ENCODE results near the gene ITGB1BP2.
"Not testable (repeated sequence)": the region's sequence is repeated elsewhere in the genome, so short reads cannot be mapped to it uniquely, and the experiment has no call there.

ITGB1BP2 gene

DNA sequence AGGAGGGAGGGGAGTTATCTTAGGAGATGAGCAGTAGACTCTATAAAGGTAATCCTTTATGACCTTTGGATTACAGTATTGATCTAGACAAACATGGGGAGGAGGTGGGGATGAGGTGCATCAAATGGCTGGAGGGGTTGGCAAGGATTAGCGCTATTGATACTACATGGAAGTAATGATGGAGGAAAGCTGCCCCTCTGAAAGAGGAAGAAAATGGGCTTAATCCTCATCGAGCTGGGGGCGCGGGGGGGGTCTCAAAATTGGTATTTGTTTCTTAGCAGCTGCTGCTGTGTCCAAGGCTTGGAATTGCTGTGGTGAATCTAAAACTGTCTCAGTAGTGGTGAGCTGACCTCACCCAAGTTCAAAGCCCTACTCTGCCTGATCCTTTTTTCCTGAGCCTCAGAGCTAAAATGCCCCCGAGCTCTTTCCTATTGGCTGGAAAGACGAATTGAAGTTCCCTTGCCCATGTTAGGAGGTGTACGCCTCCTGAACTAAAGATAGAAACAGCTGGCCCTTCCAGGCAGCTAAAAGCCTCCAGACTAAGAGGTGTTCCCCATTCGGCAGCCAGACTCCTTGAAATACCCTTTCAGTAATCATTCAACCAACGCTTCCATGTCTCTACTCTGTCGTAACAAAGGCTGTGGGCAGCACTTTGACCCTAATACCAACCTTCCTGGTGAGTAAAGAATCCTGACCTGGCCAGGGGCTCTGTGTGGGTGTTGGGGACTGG, at the start of gene ITGB1BP2:
Gene ITGB1BP2 (plus strand): TSS at position 556 of the 730 bp plus-strand sequence. CDS start 57 bp downstream, at position 613.
- in situ Hi-C loops (cut with MboI; ENCODE audit: low sequenced_read_pairs) = no loop called here

GRCh38 chrX:71252221-71252620, 49.3 kb upstream of the ITGB1BP2 start:
- in situ Hi-C loops (cut with MboI; ENCODE audit: low sequenced_read_pairs) = no loop called here

- in situ Hi-C loops (cut with MboI; ENCODE audit: low sequenced_read_pairs) = no loop called here
Observed at GRCh38 chrX:71253253-71254091, 48.1 kb upstream of the ITGB1BP2 start.

GRCh38 chrX:71254092-71254963, 47.2 kb upstream of the ITGB1BP2 start, which contains the start of gene ZMYM3:
ZMYM3 (minus strand) TSS chrX:71254140; CDS start chrX:71253255, 885 bp downstream.
- in situ Hi-C loops (cut with MboI; ENCODE audit: low sequenced_read_pairs) = no loop called here

DNA sequence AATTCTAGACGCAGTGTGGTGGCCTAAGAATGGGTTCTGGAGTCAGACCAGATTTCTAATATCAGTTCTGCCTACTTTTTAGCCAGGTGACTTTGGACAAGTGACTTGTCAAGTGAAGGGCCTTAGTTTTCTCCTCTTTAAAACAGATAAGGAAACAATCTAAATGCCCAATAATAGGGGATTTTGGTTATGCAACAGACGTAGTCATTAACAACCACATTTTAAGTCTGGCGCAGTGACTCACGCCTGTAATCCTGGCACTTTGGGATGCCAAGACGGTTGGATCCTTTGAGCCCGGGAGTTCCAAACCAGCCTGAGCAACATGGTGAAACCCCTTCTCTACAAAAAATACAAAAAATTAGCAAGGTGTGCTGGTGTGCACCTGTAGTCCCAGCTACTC, 45.5 kb upstream of the ITGB1BP2 start:
- in situ Hi-C loops (cut with MboI; ENCODE audit: low sequenced_read_pairs) = no loop called here

DNA sequence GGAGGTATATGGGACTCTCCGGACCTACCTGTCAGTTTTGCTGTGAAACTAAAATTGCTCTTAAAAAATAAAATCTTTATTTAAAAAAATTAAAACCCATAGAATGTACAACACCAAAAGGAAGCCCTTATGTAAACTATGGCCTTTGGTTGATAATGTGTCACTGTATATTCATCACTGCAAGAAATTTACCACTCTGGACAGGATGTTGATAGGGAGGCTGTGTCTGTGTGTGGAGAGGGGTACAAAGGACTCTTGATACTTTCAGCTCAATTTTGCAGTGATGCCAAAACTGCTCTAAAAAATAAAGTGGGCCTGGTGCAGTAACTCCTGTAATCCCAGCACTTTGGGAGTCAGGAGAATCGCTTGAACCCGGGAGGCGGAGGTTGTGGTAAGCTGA, 44.7 kb upstream of the ITGB1BP2 start:
- in situ Hi-C loops (cut with MboI; ENCODE audit: low sequenced_read_pairs) = no loop called here

DNA sequence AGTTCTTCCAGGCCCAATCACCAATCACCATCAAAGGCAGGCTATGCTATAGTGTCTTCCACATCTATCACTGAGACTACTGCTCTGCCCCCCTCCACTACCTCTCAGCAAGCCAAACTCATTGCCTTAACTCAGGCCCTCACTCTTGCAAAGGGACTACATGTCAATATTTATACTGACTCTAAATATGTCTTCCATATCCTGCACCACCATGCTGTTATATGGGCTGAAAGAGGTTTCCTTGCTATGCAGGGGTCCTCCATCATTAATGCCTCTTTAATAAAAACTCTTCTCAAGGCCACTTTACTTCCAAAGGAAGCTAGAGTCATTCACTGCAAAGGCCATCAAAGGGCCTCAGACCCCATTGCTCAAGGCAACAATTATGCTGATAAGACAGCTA, 32.9 kb upstream of the ITGB1BP2 start:
- in situ Hi-C loops (cut with MboI; ENCODE audit: low sequenced_read_pairs) = not testable (repeated sequence)

DNA sequence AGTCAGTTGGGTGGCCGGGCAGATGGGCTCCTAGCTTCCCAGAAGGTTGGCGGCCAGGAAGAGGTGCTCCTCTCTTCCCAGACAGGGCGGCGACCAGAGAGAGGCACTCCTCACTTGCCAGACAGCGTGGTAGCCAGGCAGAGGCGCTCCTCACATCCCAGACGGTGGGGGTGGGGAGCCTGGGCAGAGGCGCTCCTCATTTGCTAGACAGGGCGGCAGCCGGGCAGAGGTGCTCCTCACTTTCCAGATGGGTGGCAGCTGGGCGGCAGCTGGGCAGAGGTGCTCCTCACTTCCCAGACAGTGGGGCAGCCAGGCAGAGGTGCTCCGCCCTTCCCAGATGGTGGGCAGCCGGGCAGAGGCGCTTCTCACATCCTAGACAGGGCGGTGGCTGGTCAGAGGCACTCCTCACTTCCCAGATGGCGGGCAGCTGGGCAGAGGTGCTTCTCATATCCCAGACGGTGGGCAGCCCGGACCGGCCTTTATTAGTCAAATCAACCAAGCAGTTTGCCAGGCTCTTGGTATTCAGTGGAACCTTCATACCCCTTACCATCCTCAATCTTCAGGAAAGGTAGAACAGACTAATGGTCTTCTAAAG, 31.7 kb upstream of the ITGB1BP2 start:
- in situ Hi-C loops (cut with MboI; ENCODE audit: low sequenced_read_pairs) = no loop called here

DNA sequence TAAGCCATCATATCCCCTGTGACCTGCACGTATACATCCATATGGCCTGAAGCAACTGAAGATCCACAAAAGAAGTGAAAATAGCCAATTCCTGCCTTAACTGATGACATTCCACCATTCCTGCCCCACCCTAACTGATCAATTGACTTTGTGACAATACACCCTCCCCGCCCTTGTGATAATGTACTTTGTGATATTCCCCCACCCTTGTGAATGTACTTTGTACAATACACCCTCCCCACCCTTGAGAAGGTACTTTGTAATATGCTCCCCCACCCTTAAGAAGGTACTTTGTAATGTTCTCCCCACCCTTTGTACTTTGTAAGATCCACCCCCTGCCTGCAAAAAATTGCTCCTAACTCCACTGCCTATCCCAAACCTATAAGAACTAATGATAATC, 29.2 kb upstream of the ITGB1BP2 start:
- in situ Hi-C loops (cut with MboI; ENCODE audit: low sequenced_read_pairs) = not testable (repeated sequence)

- in situ Hi-C loops (cut with MboI; ENCODE audit: low sequenced_read_pairs) = not testable (repeated sequence)
Observed at GRCh38 chrX:71281300-71281699, 20.2 kb upstream of the ITGB1BP2 start.

DNA sequence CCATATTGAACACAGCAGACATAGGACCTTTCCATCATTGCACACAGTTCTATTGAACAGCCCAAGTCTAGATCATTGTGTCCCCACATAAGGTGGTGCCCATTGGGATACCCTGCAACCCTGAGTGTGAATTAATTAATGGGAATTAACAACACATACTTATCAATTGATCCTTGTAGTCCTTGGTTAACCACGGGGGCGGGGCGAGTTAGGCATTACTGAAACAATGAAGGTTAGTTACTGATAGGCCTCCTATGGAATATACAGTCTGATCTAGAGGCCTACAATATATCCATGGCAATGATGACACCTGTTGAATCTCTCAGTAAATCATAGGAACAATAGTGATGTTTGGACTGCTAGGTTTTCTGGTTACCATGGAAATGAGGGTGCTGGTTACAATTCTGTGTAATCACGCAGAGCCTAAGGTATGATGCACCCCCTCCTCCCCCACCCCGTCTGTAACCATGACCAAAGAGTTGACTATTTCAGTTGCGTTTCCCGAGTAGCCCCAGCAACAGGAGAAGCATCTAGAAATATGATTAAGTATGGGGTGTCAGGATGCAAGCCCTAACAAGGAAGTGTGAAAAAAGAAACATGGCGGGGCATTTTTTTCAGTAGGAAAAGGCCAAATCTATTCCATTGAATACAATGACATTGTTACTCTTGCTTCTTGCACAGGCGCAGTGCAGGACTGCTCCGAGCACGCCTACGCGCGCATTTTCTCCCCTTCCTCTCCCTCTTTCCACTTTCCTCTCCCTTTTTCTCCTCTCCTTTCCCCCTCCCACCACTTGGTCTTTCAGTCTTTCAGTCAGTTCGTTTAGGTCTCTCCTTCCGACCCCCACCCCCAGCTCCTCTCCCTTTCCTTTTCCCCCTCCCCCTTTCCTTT, 18.8 kb upstream of the ITGB1BP2 start:
- in situ Hi-C loops (cut with MboI; ENCODE audit: low sequenced_read_pairs) = no loop called here

GRCh38 chrX:71283403-71284143, 18.0 kb upstream of the ITGB1BP2 start, which contains the start of gene NONO:
NONO (plus strand) TSS chrX:71283635; CDS start chrX:71290638, 7,003 bp downstream.
- in situ Hi-C loops (cut with MboI; ENCODE audit: low sequenced_read_pairs) = no loop called here

DNA sequence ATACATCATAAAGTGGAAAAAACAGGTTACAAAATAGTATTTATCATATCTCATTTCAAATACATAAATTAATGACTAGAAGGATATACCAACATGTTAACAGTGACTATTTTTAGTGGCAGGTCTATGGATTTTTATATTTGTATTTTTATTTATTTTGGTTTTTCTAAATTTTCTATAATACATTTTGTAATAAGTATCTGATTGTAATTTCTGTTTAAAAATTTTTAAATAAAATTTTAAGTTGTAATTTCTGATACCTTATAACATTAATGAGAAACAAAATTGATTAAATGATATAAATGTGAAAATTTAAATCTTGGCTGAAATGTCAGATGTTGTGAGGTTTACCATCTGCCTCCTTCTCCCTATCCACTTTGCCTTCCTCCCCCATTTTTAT, 15.6 kb upstream of the ITGB1BP2 start:
- in situ Hi-C loops (cut with MboI; ENCODE audit: low sequenced_read_pairs) = no loop called here

DNA sequence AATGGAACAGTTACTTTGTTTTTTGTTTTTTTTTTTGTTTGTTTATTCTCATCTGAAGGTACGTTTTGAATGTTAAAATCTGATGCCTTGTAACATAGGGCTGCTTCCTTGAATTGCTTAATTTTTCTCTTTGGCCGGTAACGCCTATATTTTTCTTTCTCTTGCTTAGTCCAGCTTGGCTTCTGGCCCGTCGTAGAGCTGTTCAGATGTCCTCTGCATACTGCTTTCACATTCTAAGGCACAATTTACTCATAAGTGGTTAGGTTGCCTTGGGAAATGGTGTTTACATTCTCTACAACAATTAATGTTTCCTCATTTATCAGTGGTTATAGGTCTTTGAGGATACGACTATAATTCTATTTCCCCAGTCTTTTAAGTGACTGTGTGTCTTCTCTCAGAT, 10.2 kb upstream of the ITGB1BP2 start:
- in situ Hi-C loops (cut with MboI; ENCODE audit: low sequenced_read_pairs) = no loop called here

- in situ Hi-C loops (cut with MboI; ENCODE audit: low sequenced_read_pairs) = no loop called here
Observed at GRCh38 chrX:71292669-71293365, 8.7 kb upstream of the ITGB1BP2 start.

GRCh38 chrX:71296806-71297205, 4.7 kb upstream of the ITGB1BP2 start:
- in situ Hi-C loops (cut with MboI; ENCODE audit: low sequenced_read_pairs) = no loop called here

- in situ Hi-C loops (cut with MboI; ENCODE audit: low sequenced_read_pairs) = no loop called here
Observed at GRCh38 chrX:71298119-71298518, 3.4 kb upstream of the ITGB1BP2 start.

GRCh38 chrX:71300064-71300463, 1.5 kb upstream of the ITGB1BP2 start:
- in situ Hi-C loops (cut with MboI; ENCODE audit: low sequenced_read_pairs) = not testable (repeated sequence)
